Right ventricle myocardium superior (tissue), 1 donor: Measurements from ENCODE around the gene ANO4. TPM values are rescaled to one million over a fixed set of nuclear protein-coding genes. Genes with fewer than 3 reads are reported as not detected.

Experiments used
- ATAC-seq: fragments of 200-7000 bp; cut with Tn5 transposase; one replicate; pipeline ENCODE4 v1.9.1; 2020; ENCODE audit warnings: mild to moderate bottlenecking; ENCODE audit not compliant: poor library complexity
- DNase-seq: peaks from one replicate; pipeline ENCODE4 v3.0.0-alpha.2; 2020
- intact Hi-C: fragments of 100-400 bp; cut with DNase I; formaldehyde crosslinking; loops from one replicate; pipeline ENCODE4 v1.11.2; 2022
- long read RNA-seq: library from polyadenylated mRNA; unstranded; transcript quantifications from one replicate; pipeline ENCODE4 v2.0.0, GENCODE V29; 2021
- total RNA-seq: library from RNA; stranded (reverse); fragmentation: NEBNext Ultra II Directional; extraction: Animal tissue kit (Norgen Biotek cat#: 25700); gene quantifications from one replicate; pipeline ENCODE4 v1.2.1, GENCODE V29; 2021
- donor health status: DM: no; HTN: yes; CAD: no; lungs with severe emphysema.

The ANO4 gene
- total RNA-seq = not detected
- long read RNA-seq = 0 reads

- DNase-seq = no peak
- ATAC-seq = no peak
- intact Hi-C loops = no loop called here
These were observed at the start of gene ANO4 for GRCh38 chr12:100794441-100795173. TSS of gene ANO4 (plus strand) at chr12:100794776. CDS start at chr12:100901786, 107,010 bp downstream.

GRCh38 chr12:100745378-100746071 is 49.1 kb upstream of the ANO4 start:
- intact Hi-C loops = no loop called here

GRCh38 chr12:100752841-100753240 is 41.7 kb upstream of the ANO4 start:
- intact Hi-C loops = no loop called here
- ATAC-seq = no peak
- DNase-seq = no peak

More at GRCh38 chr12:100745378-100746071, 49.1 kb upstream of the ANO4 start:
- no peak for DNase-seq
- ATAC-seq = no peak

GRCh38 chr12:100753837-100754236 is 40.7 kb upstream of the ANO4 start:
- intact Hi-C loops = no loop called here
- ATAC-seq = no peak
- DNase-seq = no peak

- ATAC-seq (no peak), DNase-seq (no peak)
- intact Hi-C loops = no loop called here
These were observed 39.4 kb upstream of the ANO4 start for GRCh38 chr12:100755186-100755585.

- intact Hi-C loops = no loop called here
- ATAC-seq = no peak
These were observed 36.5 kb upstream of the ANO4 start for GRCh38 chr12:100758083-100758482.

GRCh38 chr12:100767371-100767770 is 27.2 kb upstream of the ANO4 start:
- ATAC-seq (no peak), DNase-seq (no peak)
- intact Hi-C loops = no loop called here

More at GRCh38 chr12:100758083-100758482, 36.5 kb upstream of the ANO4 start:
- no peak for DNase-seq

GRCh38 chr12:100767950-100768349 is 26.6 kb upstream of the ANO4 start:
- DNase-seq (no peak), ATAC-seq (no peak)
- intact Hi-C loops = no loop called here

- DNase-seq (no peak), ATAC-seq (no peak)
- intact Hi-C loops = no loop called here
These were observed 15.5 kb upstream of the ANO4 start for GRCh38 chr12:100778967-100779590.

- ATAC-seq (no peak), DNase-seq (no peak)
- intact Hi-C loops = no loop called here
These were observed 5.4 kb upstream of the ANO4 start for GRCh38 chr12:100789146-100789545.

- intact Hi-C loops = no loop called here
- ATAC-seq = no peak
- no peak for DNase-seq
These were observed 4.6 kb upstream of the ANO4 start for GRCh38 chr12:100789975-100790374.

- intact Hi-C loops = no loop called here
- DNase-seq (no peak), ATAC-seq (no peak)
These were observed 4.0 kb upstream of the ANO4 start for GRCh38 chr12:100790552-100790951.

GRCh38 chr12:100793182-100793581 is 1.4 kb upstream of the ANO4 start:
- intact Hi-C loops = no loop called here
- DNase-seq = no peak
- no peak for ATAC-seq

GRCh38 chr12:100795174-100795799 is 711 bp downstream of the ANO4 start:
- intact Hi-C loops = no loop called here
- ATAC-seq (no peak), DNase-seq (no peak)

GRCh38 chr12:100795800-100796179 is 1.2 kb downstream of the ANO4 start:
- intact Hi-C loops = no loop called here
- DNase-seq = no peak
- no peak for ATAC-seq

GRCh38 chr12:100796621-100797020 is 2.0 kb downstream of the ANO4 start:
- ATAC-seq = no peak
- intact Hi-C loops = no loop called here
- no peak for DNase-seq

GRCh38 chr12:100797246-100797645 is 2.7 kb downstream of the ANO4 start:
- ATAC-seq (no peak), DNase-seq (no peak)
- intact Hi-C loops = no loop called here

- intact Hi-C loops = no loop called here
- ATAC-seq = no peak
- no peak for DNase-seq
These were observed 3.2 kb downstream of the ANO4 start for GRCh38 chr12:100797786-100798185.
